SU-DHL-6 (cell line): Measurements from ENCODE around the gene COX5B.
"Not testable (repeated sequence)": the region's sequence is repeated elsewhere in the genome, so short reads cannot be mapped to it uniquely, and the experiment has no call there.

Experiments
- H2AFZ ChIP-seq: fragments of 200-600 bp; sonication (generic); 2 replicates; pipeline ENCODE4 v1.6.1; 2014; ENCODE audit warnings: low read depth, mild to moderate bottlenecking, moderate library complexity, mixed read lengths, antibody characterized with exemption, low read length; ENCODE audit not compliant: severe bottlenecking
- H3F3A ChIP-seq: fragments of 200-600 bp; shearing (Covaris generic); 2 replicates; pipeline ENCODE4 v1.6.0; 2016; ENCODE audit warnings: antibody characterized with exemption, mild to moderate bottlenecking; ENCODE audit not compliant: insufficient read depth
- H3K27ac ChIP-seq: fragments of 200-600 bp; sonication (generic); 2 replicates; pipeline ENCODE4 v1.5.1; 2016; ENCODE audit warnings: low read depth, mild to moderate bottlenecking, low read length, moderate library complexity, mixed read lengths
- H3K27me3 ChIP-seq: fragments of 200-600 bp; sonication (generic), shearing (Covaris generic); 2 replicates; pipeline ENCODE4 v1.6.0; 2014; ENCODE audit warnings: mild to moderate bottlenecking, low read length
- H3K36me3 ChIP-seq: fragments of 200-600 bp; sonication (generic); 2 replicates; pipeline ENCODE4 v1.6.1; 2014; ENCODE audit warnings: mild to moderate bottlenecking, low read length, mixed read lengths
- H3K4me2 ChIP-seq: fragments of 300-600, 200-600 bp; shearing (Covaris generic), sonication (generic); 2 replicates; pipeline ENCODE4 v1.6.0; 2014; ENCODE audit warnings: low read length, low read depth, mild to moderate bottlenecking; ENCODE audit not compliant: poor library complexity, severe bottlenecking
- H3K4me3 ChIP-seq: fragments of 200-600 bp; sonication (generic); 2 replicates; pipeline ENCODE4 v1.5.1; 2014; ENCODE audit warnings: antibody characterized with exemption, low read length, mild to moderate bottlenecking, mixed read lengths; ENCODE audit not compliant: insufficient read depth, poor library complexity, severe bottlenecking
- H3K79me2 ChIP-seq: fragments of 200-600 bp; sonication (generic); 2 replicates; pipeline ENCODE4 v1.6.1; 2014; ENCODE audit warnings: mild to moderate bottlenecking, low read length, moderate library complexity; ENCODE audit not compliant: insufficient read depth
- H3K9ac ChIP-seq: fragments of 200-600 bp; sonication (generic); 2 replicates; pipeline ENCODE4 v1.7.0; 2014; ENCODE audit warnings: mild to moderate bottlenecking, low read length
- H3K9me2 ChIP-seq: fragments of 200-600 bp; sonication (generic); replicated peaks from 2 replicates; pipeline ENCODE4 v1.6.1; 2014; ENCODE audit warnings: low read length; ENCODE audit not compliant: insufficient read depth
- H3K9me3 ChIP-seq: fragments of 200-600 bp; sonication (generic); 2 replicates; pipeline ENCODE4 v1.6.1; 2014; ENCODE audit warnings: low read length, mixed read lengths; ENCODE audit not compliant: insufficient read depth
- H4K20me1 ChIP-seq: fragments of 200-600 bp; sonication (generic); 2 replicates; pipeline ENCODE4 v1.6.1; 2014; ENCODE audit warnings: low read depth, mild to moderate bottlenecking, antibody characterized with exemption, low read length, moderate library complexity, mixed read lengths
- CTCF ChIP-seq: fragments of 200-600 bp; sonication (generic); IDR thresholded peaks from one replicate; pipeline ENCODE4 v1.5.1; 2017; ENCODE audit warnings: antibody characterized with exemption, mild to moderate bottlenecking, low read length, moderate library complexity; ENCODE audit not compliant: insufficient read depth, poor library complexity, severe bottlenecking
- EZH2phosphoT487 ChIP-seq: fragments of 200-600 bp; sonication (generic), shearing (Covaris generic); conservative IDR thresholded peaks from 2 replicates; pipeline ENCODE4 v1.6.1; 2018; ENCODE audit warnings: mild to moderate bottlenecking, antibody characterized with exemption, low read length, moderate library complexity, mixed read lengths

COX5B gene

DNA sequence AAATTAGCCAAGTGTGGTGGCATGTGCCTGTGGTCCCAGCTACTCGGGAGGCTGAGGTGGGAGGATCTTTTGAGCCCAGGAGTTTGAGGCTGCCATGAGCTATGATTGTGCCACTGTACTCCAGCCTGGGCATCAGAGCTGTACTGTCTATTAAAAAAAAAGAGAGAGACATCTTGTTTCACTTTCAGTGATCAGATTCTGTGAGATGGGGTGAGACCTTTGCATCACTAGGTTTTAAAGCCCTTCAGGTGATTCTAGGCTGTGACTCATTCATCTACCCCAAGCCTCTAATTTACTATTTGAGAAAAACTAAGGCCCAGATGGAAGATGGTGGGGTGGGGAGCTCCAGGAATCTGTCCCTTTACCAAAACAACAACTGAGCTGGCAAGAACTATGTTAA, 30.8 kb downstream of the COX5B start:
- no peaks in the 10 kb centered on the region for H4K20me1 ChIP-seq
- H3K27me3 ChIP-seq: no peaks in the 10 kb centered on the region
- no peaks in the 10 kb centered on the region for H3K9me3 ChIP-seq
- H3K4me3 ChIP-seq: no peak overlapping the region
- no peaks in the 10 kb centered on the region for H3K9me2 ChIP-seq
- H3K4me2 ChIP-seq: no peak overlapping the region
- no peak overlapping the region for H3K9ac ChIP-seq
- no peaks in the 10 kb centered on the region for H3K36me3 ChIP-seq
- H3K27ac ChIP-seq: no peak overlapping the region
- H3F3A ChIP-seq: no peaks in the 10 kb centered on the region
- H3K79me2 ChIP-seq: no peaks in the 10 kb centered on the region
- no peak overlapping the region for H2AFZ ChIP-seq
- no peak for TF ChIP-seq EZH2phosphoT487
- TF ChIP-seq CTCF: no peak

DNA sequence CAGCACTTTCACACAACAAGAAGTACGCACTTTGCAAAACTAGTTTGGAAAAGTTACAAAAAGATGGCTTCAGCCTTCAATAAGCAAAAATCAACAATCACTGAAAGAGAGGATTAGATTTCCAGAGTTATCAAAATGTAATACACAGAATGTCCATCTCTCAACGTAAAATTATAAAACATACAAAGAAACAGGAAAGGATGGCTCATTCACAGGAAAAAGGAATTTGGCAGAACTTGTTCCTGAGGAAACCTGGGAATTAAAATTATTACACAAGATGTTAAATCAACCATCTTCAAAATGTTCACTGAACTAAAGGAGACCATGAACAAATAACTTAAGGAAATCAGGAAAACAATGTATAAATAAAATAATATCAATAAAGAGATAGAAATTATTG, 31.6 kb downstream of the COX5B start:
- Histone ChIP-seq H3K4me2 (no peak overlapping the region), H4K20me1 (no peaks in the 10 kb centered on the region), H3K9ac (no peak overlapping the region), H3K4me3 (no peak overlapping the region), H2AFZ (no peak overlapping the region), H3K9me2 (no peaks in the 10 kb centered on the region), H3F3A (no peaks in the 10 kb centered on the region), H3K27ac (no peak overlapping the region), H3K9me3 (no peaks in the 10 kb centered on the region), H3K27me3 (no peaks in the 10 kb centered on the region), H3K79me2 (no peaks in the 10 kb centered on the region), H3K36me3 (no peaks in the 10 kb centered on the region)
- TF ChIP-seq EZH2phosphoT487 (no peak), CTCF (no peak)

GRCh38 chr2:97678298-97678697, 32.4 kb downstream of the COX5B start:
- Histone ChIP-seq H3K36me3 (no peaks in the 10 kb centered on the region), H2AFZ (no peak overlapping the region), H3K27ac (no peak overlapping the region), H3K9me2 (no peaks in the 10 kb centered on the region), H3K4me2 (no peak overlapping the region), H3K27me3 (no peaks in the 10 kb centered on the region), H3K79me2 (no peaks in the 10 kb centered on the region), H4K20me1 (no peaks in the 10 kb centered on the region), H3F3A (no peaks in the 10 kb centered on the region), H3K9me3 (no peaks in the 10 kb centered on the region), H3K4me3 (no peak overlapping the region), H3K9ac (no peak overlapping the region)
- no peak for TF ChIP-seq CTCF
- TF ChIP-seq EZH2phosphoT487: no peak

GRCh38 chr2:97687235-97687634, 41.4 kb downstream of the COX5B start:
- not testable (repeated sequence) for H4K20me1 ChIP-seq, H3K4me2 ChIP-seq, H3K4me3 ChIP-seq, H3K9me3 ChIP-seq, H3K79me2 ChIP-seq, H2AFZ ChIP-seq, H3K27me3 ChIP-seq, H3K36me3 ChIP-seq, H3K9me2 ChIP-seq, H3K9ac ChIP-seq, H3F3A ChIP-seq, H3K27ac ChIP-seq
